HG03045 (cell line): ENCODE measurements around the gene RYR1.

Experiments used
- ATAC-seq: cut with Tn5 transposase; IDR thresholded peaks from one replicate; pipeline ENCODE4 v1.9.1; 2021; ENCODE audit warnings: mild to moderate bottlenecking, moderate library complexity; ENCODE audit not compliant: unreplicated experiment

RYR1 gene

GRCh38 chr19:38433268-38433733 lies at the start of gene RYR1:
Gene RYR1 (plus strand): TSS chr19:38433691. CDS start chr19:38433830, 139 bp downstream.
- no peak for ATAC-seq

- no peak for ATAC-seq
Measured at GRCh38 chr19:38383743-38384142, 49.7 kb upstream of the RYR1 start.

- ATAC-seq: no peak
Measured at GRCh38 chr19:38384209-38385027, 49.1 kb upstream of the RYR1 start.

- ATAC-seq: no peak
Measured at GRCh38 chr19:38385057-38385803, 48.3 kb upstream of the RYR1 start.

GRCh38 chr19:38385804-38386257 lies 47.7 kb upstream of the RYR1 start:
- no peak for ATAC-seq

GRCh38 chr19:38386300-38386970 lies 47.1 kb upstream of the RYR1 start:
- no peak for ATAC-seq

GRCh38 chr19:38386971-38387549 lies 46.4 kb upstream of the RYR1 start:
- no peak for ATAC-seq

- ATAC-seq: no peak
Measured at GRCh38 chr19:38387550-38388348, 45.7 kb upstream of the RYR1 start, which contains the start of gene GGN. Gene GGN (minus strand): TSS chr19:38388034. CDS start chr19:38387261, 773 bp downstream.

- no peak for ATAC-seq
Measured at GRCh38 chr19:38388349-38389100, 45.0 kb upstream of the RYR1 start, which contains the start of gene SPRED3. Gene SPRED3 (plus strand): TSS chr19:38388697. CDS start chr19:38390303, 1,606 bp downstream.

GRCh38 chr19:38389101-38389925 lies 44.2 kb upstream of the RYR1 start:
- ATAC-seq: no peak

- ATAC-seq: no peak
Measured at GRCh38 chr19:38389957-38390924, 43.2 kb upstream of the RYR1 start.

- ATAC-seq: no peak
Measured at GRCh38 chr19:38391911-38392464, 41.5 kb upstream of the RYR1 start.

GRCh38 chr19:38392707-38393308 lies 40.7 kb upstream of the RYR1 start:
- ATAC-seq: no peak

GRCh38 chr19:38394488-38394887 lies 39.0 kb upstream of the RYR1 start:
- ATAC-seq: no peak

- ATAC-seq: no peak
Measured at GRCh38 chr19:38395381-38396114, 37.9 kb upstream of the RYR1 start.

- no peak for ATAC-seq
Measured at GRCh38 chr19:38399081-38399480, 34.4 kb upstream of the RYR1 start.
